GM19452 (cell line): Measurements from ENCODE around the gene C11orf52.

ENCODE experiments used
- ATAC-seq: cut with Tn5 transposase; IDR thresholded peaks from one replicate; pipeline ENCODE4 v1.9.1; 2021; ENCODE audit not compliant: unreplicated experiment

Gene C11orf52

DNA sequence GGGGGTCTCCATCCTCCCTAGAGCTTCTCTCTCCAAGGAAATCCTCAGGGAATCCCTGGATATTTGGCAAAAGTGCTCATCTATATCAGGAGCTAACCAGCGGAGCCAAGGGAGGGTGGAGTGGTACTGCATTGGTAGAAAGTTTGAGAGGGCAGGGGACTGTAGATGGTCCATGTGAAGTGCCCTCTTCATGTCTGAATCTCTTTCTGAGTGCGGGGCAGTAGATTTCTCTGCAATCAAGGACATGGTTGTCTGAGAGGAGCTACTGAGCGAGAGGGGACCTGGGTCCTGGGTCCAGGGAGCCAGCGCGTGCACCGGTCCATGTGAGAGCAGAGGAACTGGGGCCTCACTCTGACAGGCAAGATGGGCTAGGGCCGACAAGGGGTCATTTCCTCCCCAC lies 19.1 kb downstream of the C11orf52 start:
- no peak for ATAC-seq

DNA sequence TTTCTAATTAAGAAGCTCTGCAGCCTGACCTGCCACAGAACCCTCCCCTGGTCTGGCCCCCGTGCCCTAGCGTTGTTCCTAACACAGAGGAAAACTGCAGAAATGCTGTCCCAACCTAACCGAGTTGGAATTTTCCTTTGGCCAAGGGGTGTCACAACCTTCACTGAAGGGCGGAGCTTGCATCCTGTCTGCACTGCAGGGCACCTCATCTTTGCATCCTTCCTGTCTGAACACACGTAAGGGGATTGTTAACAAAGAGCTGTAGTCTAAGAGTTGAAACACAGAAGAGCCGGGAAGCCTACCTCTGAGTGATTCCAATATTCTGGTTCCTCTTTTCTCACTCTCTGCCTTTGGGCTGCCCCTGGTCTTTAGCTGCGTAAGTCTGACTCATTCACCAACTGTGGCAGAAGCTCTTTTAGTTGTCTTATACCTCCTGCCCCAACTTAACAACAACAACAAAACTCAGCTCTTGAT lies 20.0 kb downstream of the C11orf52 start:
- ATAC-seq, result peak; percentile 80

DNA sequence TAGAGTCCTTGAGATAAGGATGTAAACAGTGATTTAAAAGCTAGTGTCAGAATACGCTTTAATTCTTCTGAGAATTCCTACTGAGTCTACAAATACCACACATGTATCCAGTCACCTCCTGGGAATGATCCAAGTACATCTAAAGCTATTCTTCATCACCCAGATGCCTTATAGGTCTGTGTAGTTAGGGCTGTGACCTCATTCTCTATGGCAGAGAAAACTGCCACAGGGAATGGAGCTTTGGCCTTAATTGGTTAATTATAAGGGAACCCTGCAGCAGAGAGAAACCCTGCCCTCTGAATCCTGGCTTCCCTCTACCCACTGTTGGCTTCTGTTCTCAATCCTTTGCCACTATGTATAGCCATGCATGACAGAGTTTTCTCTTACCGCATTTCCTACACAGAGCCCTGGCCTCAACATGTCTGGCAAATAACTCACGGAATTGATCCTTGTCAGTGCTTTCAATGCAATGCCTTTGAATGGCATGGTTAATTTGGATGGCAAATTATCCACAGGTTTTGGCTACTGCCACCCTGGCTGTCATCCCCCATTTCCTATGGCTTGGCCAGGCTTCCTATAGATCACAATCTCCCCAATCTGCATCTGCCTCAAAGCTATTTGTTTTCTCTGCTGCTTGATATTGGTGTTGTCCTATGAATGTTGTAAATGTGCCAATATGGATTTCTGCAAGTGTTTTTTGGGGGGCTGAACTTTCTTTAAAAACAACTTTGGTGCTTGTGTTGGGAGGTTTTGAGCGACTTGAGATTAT lies 21.3 kb downstream of the C11orf52 start:
- no peak for ATAC-seq

DNA sequence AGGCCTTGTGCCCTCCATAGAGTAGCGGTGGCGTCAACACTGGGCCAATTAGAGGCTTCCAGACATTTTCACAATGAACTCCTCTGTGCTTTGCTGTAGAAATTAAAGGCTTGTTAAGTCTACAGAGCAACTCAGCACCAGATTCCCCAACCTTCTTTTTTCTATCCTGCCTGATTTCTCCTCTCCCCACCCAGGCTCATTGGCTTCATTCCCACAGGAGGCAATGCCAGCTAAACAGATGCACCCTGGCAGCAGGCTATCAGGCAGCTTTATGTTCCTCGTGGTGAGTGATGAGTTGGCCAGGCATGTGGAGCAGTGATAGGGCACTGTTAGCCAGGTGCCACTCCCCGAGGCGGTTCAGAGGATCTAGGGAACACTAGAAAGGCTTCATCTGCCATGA lies 23.2 kb downstream of the C11orf52 start:
- ATAC-seq, result no peak

DNA sequence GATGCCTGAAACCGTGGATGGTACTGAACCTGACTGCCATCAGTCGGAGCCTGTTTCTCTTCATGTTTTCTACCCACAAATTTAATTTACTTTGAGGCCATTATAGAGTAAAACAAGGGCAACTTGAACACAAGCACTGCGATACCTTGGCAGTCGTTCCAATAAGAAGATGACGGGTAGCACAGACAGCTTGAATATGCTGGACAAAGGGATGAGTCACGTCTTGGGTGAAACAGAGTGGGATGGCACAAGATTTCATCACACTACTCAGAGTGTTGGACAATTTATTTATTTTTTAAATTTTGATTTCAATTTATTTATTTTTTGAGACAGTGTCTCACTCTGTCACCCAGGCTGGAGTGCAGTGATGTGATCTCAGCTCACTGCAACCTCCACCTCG lies 24.1 kb downstream of the C11orf52 start:
- no peak for ATAC-seq

DNA sequence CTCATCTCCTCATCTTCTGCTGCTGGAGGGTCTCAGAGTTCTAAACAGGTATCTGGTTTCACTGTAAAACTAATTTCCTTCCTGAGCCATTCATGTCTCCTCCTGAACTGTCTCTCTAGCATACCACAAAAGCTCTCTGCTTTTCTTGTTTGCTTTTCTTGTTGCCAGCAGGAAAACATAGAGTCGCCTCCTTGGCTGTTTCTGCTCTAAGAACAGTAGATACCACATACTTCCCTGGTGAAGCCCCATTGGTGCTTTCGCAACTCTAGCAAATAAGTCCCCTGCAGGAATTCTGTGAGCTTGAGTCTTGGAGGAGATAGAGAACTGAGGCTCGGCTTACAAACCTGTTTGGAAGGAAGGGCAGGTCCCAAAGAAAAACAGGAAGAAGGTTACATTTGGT lies 25.4 kb downstream of the C11orf52 start:
- ATAC-seq, result no peak

DNA sequence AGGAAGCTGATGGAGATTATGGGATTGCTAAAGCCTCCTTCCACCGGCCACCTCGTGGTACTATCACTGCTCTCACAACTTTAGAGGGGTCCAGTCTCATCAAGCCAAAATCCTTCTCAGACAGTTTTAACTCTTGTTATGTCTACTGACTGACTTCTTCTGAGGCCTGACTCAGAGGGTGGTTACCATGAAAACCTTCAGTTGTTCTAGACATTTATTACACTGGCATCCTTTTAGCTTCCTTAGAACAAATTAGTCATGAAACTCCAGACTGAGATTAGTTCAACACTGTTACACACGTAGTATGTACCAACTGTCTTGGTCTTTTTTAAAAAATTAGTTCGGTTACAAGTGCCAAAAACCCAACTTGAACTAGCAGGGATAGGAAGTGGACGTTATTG lies 25.9 kb downstream of the C11orf52 start:
- no peak for ATAC-seq

DNA sequence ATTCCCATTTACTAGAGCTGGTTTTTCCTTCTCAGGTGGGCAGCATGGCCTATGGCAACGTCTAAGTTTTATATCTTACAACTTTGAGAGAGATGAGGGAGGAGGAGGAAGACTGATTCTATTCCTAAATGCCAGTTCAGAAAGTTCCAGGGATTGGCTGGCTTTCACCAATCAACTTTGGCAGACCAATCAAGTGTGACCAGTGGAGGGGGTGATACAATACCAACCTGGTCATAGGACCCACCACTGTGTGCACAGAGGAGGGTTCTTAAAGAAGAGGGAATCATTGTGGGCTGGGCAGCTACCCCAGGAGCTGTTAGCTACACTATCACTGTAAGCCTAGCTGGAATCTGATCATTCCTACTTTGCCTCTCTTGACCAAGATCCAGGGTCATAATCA lies 26.5 kb downstream of the C11orf52 start:
- ATAC-seq, result no peak

DNA sequence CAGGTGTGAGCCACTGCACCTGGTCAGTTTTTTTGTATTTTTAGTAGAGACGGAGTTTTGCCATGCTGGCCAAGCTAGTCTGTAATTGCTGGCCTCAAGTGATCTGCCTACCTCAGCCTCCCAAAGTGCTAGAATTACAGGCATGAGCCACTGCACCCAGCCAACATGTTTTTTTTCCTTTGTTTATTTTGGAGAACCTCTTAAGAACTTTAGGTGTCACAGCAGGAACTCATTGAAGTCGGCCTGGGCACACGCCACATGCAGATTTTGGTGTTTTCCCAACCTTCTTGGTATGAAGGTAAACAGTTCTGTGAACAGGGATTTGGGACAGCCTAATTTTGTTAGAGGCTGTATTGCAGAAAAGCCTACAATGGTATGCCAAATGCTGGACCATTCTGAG lies 27.8 kb downstream of the C11orf52 start:
- no peak for ATAC-seq

DNA sequence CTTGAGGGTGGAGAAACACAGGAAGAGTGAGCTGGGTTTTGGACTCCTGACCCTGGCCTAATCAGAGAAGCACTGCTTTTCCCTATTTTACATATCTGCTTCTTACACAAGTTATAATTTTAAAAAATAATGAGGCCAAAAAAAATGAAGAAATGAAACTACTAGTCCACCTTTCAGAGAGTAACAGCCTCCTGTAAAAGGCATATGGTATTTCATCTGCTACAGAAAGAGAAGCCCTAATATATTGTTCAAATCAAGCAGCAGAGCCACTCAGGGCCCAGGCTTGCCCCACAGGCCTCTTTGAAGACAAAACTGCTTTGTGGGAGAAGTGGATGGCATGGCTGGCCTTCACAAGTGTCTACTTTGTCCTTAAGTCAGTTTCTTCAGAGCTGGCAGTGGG lies 28.4 kb downstream of the C11orf52 start:
- no peak for ATAC-seq

DNA sequence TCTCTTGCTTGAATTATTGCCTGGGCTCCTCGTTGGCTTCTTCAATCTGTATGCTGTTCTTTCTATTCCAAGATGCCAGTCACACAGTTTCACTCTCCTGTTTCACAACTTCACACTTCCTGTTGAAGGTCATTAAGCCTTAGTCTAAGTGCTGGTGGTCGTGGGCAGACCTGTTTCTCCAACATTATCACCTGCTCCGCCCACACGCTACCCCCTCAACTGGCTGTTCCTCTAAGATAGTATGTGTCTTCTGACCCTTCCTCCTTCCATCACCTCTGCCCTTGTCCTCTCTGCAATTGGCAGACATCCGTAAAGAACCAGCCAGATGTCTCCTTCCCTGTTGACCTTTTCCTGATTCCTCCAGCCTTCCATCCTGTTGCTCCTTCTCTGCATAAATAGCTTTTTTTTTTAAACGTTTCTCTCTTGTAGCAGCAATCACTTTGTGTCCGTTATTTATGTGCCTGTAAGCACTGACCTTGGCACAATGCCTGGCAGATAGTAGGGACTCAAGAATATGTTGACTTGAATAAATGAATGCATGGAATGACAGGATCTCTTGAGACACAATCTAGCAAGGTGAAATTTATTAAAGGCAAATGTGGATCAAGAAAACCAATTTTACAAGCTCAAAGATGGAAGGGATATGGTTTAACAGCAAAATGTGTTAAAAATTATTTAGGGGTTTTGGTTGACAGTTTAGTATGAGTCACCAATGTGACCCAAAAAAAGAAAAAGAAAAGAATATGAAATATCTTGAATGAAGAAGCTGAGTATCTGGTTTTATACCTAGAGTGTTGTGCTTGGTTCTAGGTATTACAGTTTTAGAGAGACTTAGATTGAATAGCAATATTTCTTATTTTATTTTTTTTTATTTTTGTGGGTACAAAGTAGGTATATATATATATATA lies 31.1 kb downstream of the C11orf52 start:
- no peak for ATAC-seq

DNA sequence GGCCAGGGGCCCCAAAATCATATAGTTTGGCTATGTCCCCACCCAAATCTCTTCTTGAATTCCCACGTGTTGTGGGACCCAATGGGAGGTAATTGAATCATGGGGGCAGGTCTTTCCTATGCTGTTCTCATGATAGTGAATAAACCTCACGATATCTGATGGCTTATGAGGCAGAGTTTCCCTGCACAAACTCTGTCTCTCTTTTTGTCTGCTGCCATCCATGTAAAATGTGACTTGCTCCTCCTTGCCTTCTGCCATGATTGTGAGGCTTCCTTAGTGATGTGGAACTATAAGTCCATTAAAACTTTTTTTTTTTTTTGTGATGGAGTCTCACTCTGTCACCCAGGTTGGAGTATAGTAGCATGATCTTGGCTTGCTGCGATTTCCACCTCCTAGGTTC lies 32.9 kb downstream of the C11orf52 start:
- no peak for ATAC-seq

DNA sequence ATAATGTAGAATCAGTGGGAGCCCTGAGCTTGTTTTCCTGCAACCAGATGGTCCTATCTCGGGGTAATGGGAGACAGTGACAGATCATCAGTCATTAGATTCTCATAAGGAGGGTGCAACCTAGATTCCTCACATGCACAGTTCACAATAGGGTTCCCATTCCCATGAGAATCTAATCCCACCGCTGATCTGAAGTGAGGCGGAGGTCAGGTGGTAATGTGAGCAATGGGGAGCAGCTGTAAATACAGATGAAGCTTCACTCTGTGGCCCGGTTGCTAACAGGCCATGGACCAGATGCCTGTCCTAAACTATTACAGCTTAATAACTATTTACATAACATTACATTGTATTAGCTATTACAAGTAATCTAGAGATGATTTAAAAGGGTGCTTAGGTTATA lies 35.4 kb downstream of the C11orf52 start:
- no peak for ATAC-seq

DNA sequence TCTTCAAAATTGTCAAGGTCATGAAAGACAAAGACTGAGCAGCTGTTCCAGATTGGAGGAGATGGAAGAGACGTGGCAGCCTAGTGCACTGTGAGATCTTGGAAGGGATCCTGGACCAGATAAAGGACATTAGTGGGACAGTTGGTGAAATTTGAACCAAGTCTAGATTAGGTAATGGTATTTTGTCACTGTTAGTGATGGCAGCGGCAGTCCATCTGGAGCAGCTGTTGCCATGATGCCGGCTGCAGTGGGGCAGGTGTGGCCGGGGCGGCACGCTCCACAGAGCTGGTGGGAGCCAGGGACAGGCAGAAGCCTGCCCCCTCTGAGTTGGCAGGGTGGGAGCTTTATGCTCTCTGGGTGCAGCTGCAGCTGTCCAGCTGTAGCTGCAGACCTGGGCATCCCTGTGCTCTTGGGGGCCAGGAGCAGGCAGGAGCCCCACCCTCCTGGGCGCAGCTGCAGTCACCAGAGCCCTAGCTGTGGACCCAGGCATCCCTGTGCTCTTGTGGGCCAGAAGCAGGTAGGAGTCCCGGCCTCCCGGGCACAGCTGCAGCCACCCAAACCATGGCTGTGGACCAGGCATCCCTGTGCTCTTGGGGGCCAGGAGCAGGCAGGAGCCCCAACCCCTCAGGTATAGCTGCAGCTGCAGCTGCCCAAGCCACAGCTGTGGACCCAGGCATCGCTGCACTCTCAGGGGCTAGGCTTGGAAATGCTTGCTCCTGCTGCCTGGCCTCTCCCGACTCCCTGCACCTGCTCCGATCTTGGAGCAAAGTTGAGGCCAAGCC lies 39.1 kb downstream of the C11orf52 start:
- ATAC-seq, result no peak

DNA sequence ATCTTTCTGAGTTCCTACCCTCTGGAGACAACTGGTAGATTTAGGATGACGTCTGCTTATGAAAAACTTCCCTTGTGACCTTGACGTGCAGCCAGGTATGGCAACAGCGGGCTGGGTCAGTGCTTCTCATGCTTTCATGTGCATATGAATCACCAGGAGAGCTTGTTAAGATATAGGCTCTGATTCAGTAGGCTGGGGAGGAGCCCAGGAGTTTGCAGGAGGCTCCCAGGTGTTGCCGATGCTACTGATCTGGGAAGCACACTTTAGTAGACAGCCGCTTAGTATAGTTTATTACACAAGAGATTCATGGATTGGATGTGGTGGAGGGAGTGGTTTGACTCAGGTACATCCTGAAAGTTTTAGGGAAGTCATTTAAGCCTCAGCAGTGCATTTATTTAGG lies 42.2 kb downstream of the C11orf52 start:
- ATAC-seq, result no peak

DNA sequence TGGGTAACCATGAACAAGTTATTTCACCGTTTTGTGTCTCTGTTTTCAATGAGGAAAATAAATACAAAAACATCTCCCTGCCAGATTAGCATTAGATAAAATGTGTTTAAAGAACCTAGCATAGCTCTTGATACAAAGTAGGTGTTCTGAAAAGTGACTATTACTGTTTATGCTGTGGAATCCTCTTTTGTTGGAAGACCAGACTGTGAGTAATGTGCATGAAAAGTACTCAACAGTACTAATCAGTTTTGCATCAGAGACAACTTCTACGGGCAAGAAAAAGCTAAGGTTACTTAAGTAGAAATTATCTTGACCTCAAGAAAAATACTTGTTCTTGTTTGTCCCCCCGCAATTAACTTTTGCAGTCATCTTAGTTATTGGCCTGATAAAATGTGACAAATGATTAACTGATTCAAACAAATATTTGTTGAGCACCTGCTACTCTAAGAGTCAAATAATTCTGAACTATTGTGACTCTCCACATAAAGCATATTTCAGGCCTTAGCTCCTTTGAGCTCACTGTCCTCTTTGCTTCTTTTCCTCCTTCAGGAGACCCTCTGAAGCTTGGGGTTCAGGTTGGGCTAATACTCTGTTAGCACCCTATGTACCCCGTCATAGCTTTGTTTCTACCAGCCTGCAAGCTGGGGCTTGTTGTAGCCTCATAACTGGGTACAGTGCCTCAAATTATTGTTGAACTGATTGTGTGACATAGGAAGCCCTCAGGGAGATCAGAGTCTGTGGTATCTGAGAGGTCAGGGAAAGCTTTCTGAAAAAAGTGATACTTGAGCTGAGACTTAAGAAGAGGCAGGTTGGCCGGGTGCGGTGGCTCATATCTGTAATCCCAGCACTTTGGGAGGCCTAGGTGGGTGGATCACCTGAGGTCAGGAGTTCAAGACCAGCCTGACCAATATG lies 42.9 kb downstream of the C11orf52 start:
- ATAC-seq, result no peak

DNA sequence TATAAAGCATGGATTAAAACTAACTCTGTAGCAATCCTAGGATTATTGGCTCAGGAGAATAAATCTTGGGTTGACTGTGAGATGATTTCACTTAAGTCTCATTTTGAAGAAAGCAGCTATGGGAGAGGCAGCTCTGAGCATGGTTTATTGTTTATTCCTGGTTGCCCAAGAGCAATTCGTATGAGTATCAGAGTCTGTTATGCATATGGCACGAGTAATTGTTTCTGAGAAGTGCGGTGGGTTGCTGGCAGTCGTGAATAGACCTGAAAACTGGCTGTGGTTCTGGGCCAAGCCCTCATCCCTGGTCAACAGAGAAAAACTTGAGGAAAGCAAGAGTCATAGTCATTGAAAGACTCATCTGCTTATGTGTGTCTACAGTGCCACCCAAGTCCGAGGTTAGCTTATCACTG lies 45.2 kb downstream of the C11orf52 start:
- ATAC-seq, result no peak

DNA sequence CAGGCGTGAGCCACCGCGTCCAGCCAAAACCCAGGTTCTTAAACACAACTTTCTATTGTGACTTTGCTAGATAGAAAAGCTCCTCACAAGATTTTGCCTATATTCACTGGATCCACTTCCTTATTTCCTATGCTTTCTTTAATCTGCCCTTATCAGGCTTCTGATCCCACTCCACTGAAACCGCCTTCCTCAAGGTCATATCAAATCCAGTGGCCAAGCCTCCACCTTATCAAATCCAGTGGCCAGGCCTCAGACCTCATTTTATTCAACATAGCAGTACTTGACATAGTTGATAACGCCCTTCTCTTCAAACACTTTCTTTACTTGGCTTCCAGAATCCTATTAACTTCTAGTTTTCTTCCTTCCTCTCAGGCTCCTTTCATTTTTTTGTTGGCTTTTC lies 48.0 kb downstream of the C11orf52 start:
- ATAC-seq, result no peak

DNA sequence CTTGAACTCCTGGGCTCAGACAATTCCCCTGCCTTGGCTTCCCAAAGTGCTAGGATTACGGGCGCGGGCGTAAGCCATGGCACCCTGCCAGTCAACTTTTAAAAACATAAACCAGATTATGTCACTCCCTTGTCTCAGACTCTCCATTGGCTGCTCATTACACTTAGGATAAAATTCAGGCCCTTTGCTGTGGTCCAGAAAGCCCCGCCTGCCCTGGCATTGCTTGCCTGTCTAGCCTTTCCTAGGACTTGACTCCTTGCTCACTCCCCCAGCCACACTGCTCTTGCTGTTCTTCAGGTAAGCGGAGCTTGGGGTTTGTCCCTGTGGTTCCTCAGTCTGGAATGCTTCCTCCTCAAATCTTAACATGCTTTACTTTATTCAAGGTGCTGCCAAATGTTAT lies 48.9 kb downstream of the C11orf52 start:
- no peak for ATAC-seq

DNA sequence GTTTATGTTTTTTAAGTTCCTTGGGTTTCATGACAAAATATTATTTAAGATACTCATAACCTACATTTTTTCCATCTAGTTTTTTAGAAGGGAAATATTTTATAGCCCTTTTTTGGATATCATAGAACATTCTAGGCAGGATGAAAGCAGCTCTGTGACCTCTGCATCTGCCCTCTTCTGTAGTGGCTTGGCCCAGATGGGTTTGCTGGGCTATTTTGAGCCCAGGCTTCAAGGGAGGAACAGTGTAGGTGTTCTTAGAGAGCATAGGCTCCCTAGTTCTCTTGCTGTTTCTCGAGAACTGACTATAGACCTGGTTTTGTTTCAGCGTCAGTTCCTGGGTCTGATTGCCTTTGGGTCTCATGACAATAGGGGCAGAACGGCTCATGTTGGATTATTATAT lies 50.6 kb downstream of the C11orf52 start:
- no peak for ATAC-seq
